ENCODE measurements around the gene KRTAP1-4. TPM values are rescaled to one million over a fixed set of nuclear protein-coding genes. Genes with fewer than 3 reads are reported as not detected.

Gene KRTAP1-4
- polyA plus RNA-seq, 3 donors from 2014 or later, result not detected

DNA sequence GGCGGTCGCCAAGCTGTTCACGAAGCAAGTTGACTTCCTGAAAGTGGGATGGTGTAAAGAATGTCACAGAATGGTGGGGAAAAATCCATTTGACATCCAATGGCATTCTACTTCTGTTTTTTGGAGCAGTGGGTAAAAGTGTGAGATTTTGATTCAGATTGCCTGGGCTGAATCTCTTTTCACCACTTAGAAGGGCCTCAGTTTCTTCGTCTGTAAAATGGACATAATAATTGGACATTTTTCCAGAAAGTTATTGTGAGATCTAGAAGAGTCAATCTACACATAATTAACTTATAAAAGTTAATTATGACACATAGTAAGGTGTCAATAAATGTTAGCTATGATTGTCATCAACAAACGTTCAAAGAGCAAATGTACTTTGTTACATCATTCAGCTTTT lies 48.9 kb downstream of the KRTAP1-4 start:
- Mint-ChIP-seq H3K27me3 (ENCODE audit: low read depth in 3 of 3) (peaks cover 0 to 10% (median 2%) of the 10 kb centered on the region in 3 donors), H3K4me1 (no peaks in the 10 kb centered on the region), H3K4me3 (no peak overlapping the region), H3K27ac (no peak overlapping the region), H3K36me3 (no peaks in the 10 kb centered on the region), H3K9me3 (no peaks in the 10 kb centered on the region)
- no peak for DNase-seq

GRCh38 chr17:40980596-40980995 lies 49.4 kb downstream of the KRTAP1-4 start:
- Mint-ChIP-seq H3K4me3 (no peak overlapping the region), H3K9me3 (no peaks in the 10 kb centered on the region), H3K27ac (no peak overlapping the region), H3K36me3 (no peaks in the 10 kb centered on the region), H3K4me1 (no peaks in the 10 kb centered on the region), H3K27me3 (ENCODE audit: low read depth in 3 of 3) (peaks cover 0 to 10% (median 7%) of the 10 kb centered on the region in 3 donors)
- DNase-seq, result no peak

- no peaks in the 10 kb centered on the region for H3K36me3 Mint-ChIP-seq
- peaks cover 4 to 14% (median 8%) of the 10 kb centered on the region in 3 donors for H3K27me3 Mint-ChIP-seq (ENCODE audit: low read depth in 3 of 3)
- H3K27ac Mint-ChIP-seq, result no peak overlapping the region
- no peaks in the 10 kb centered on the region for H3K4me1 Mint-ChIP-seq
- H3K4me3 Mint-ChIP-seq, result no peak overlapping the region
- no peak for DNase-seq
- no peaks in the 10 kb centered on the region for H3K9me3 Mint-ChIP-seq
Measured at GRCh38 chr17:40980117-40980516, 49.9 kb downstream of the KRTAP1-4 start.

Other genes starting within 250 kb of the KRTAP1-4 start
- gene KRT27, start 247.6 kb downstream of the KRTAP1-4 start, polyA plus RNA-seq, result not detected
- gene KRT28, start 230.2 kb downstream of the KRTAP1-4 start, polyA plus RNA-seq, result not detected
- 100 to 1,000 TPM; 120 to 191 (median 182) TPM for gene KRT10, start 207.6 kb downstream of the KRTAP1-4 start, polyA plus RNA-seq
- gene KRT12, start 163.0 kb downstream of the KRTAP1-4 start, polyA plus RNA-seq, result not detected
- not detected for gene KRT20, start 145.0 kb downstream of the KRTAP1-4 start, polyA plus RNA-seq
- not detected for gene KRT23, start 92.5 kb downstream of the KRTAP1-4 start, polyA plus RNA-seq
- not detected for gene KRT39, start 63.2 kb downstream of the KRTAP1-4 start, polyA plus RNA-seq
- not detected for gene KRT40, start 45.9 kb downstream of the KRTAP1-4 start, polyA plus RNA-seq
- gene KRTAP3-3, start 36.0 kb downstream of the KRTAP1-4 start, polyA plus RNA-seq, result not detected
- gene KRTAP3-2, start 30.3 kb downstream of the KRTAP1-4 start, polyA plus RNA-seq, result not detected
- not detected for gene KRTAP3-1, start 21.1 kb downstream of the KRTAP1-4 start, polyA plus RNA-seq
- gene KRTAP1-5, start 3.0 kb downstream of the KRTAP1-4 start, polyA plus RNA-seq, result not detected
- not detected for gene KRTAP1-3, start 4.7 kb upstream of the KRTAP1-4 start, polyA plus RNA-seq
- not detected for gene KRTAP1-1, start 11.3 kb upstream of the KRTAP1-4 start, polyA plus RNA-seq
- not detected for gene KRTAP2-1, start 17.1 kb upstream of the KRTAP1-4 start, polyA plus RNA-seq
- gene KRTAP2-2, start 25.0 kb upstream of the KRTAP1-4 start, polyA plus RNA-seq, result not detected
- gene KRTAP2-3, start 29.9 kb upstream of the KRTAP1-4 start, polyA plus RNA-seq, result not detected
- gene KRTAP2-4, start 35.7 kb upstream of the KRTAP1-4 start, polyA plus RNA-seq, result not detected
- gene KRTAP4-7, start 54.0 kb upstream of the KRTAP1-4 start, polyA plus RNA-seq, result not detected
- not detected for gene KRTAP4-8, start 67.9 kb upstream of the KRTAP1-4 start, polyA plus RNA-seq
- not detected for gene KRTAP4-16, start 72.0 kb upstream of the KRTAP1-4 start, polyA plus RNA-seq
- not detected for gene KRTAP4-9, start 75.2 kb upstream of the KRTAP1-4 start, polyA plus RNA-seq
- not detected for gene KRTAP4-11, start 88.2 kb upstream of the KRTAP1-4 start, polyA plus RNA-seq
- gene KRTAP4-12, start 94.0 kb upstream of the KRTAP1-4 start, polyA plus RNA-seq, result not detected
- not detected for gene KRTAP4-6, start 110.3 kb upstream of the KRTAP1-4 start, polyA plus RNA-seq
- gene KRTAP4-5, start 119.6 kb upstream of the KRTAP1-4 start, polyA plus RNA-seq, result not detected
- gene KRTAP4-4, start 130.6 kb upstream of the KRTAP1-4 start, polyA plus RNA-seq, result not detected
- gene KRTAP4-3, start 138.0 kb upstream of the KRTAP1-4 start, polyA plus RNA-seq, result not detected
- not detected for gene KRTAP4-2, start 148.0 kb upstream of the KRTAP1-4 start, polyA plus RNA-seq
- not detected for gene KRTAP4-1, start 154.7 kb upstream of the KRTAP1-4 start, polyA plus RNA-seq
- not detected for gene KRTAP9-1, start 159.7 kb upstream of the KRTAP1-4 start, polyA plus RNA-seq
- gene KRTAP9-2, start 196.5 kb upstream of the KRTAP1-4 start, polyA plus RNA-seq, result not detected
- gene KRTAP9-3, start 202.3 kb upstream of the KRTAP1-4 start, polyA plus RNA-seq, result not detected
- gene KRTAP9-8, start 207.8 kb upstream of the KRTAP1-4 start, polyA plus RNA-seq, result not detected
- gene KRTAP9-4, start 219.5 kb upstream of the KRTAP1-4 start, polyA plus RNA-seq, result not detected
- gene KRTAP9-9, start 225.2 kb upstream of the KRTAP1-4 start, polyA plus RNA-seq, result not detected
- not detected for gene KRTAP9-6, start 235.2 kb upstream of the KRTAP1-4 start, polyA plus RNA-seq
- not detected for gene KRTAP9-7, start 245.5 kb upstream of the KRTAP1-4 start, polyA plus RNA-seq

All from immature natural killer cell (primary cell).